Measurements from ENCODE around the gene PCED1B. TPM values are rescaled to one million over a fixed set of nuclear protein-coding genes. Genes with fewer than 3 reads are reported as not detected.
"Not testable (repeated sequence)": the region's sequence is repeated elsewhere in the genome, so short reads cannot be mapped to it uniquely, and the experiment has no call there.

The PCED1B gene
- total and polyA plus RNA-seq, 2 donors (not counting 1 experiment from before 2014, with no cell fraction given), result 26.2 to 45.8 TPM

DNA sequence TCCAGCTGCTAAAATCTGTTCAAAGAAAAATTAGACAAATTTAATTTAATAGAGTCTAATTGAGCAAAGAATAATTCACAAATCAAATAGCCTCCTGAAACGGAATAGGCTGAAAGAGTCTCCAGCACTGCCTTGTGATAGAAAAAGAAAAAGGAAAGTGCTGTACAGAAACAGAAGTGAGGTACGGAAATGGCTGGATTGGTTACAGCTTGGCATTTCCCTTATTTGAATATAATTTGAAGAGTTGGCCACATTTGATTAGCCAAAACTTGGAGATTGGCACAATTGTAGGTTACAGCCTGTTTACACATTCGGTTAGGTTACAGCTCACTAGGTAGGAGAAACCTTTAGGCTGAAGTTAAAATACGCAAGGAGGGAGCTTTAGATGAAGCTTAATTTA lies 24.8 kb upstream of the PCED1B start:
- ATAC-seq (ENCODE audit: low read depth), result no peak
- Histone ChIP-seq H2AFZ (ENCODE audit: insufficient read depth, low read depth, low read length, poor library complexity, severe bottlenecking) (no peak overlapping the region), H3K9ac (ENCODE audit: low read length) (no peak overlapping the region), H3K4me1 (ENCODE audit: control insufficient read depth in 2 of 2, insufficient read depth in 2 of 2, low read length in 2 of 2) (peaks cover 0 to 8% of the 10 kb centered on the region in 2 donors), H3K9me3 (ENCODE audit: control extremely low read depth in 1 of 3, control insufficient read depth in 2 of 3, insufficient read depth in 1 of 3, low read length in 2 of 3) (peaks cover 0 to 27% (median 20%) of the 10 kb centered on the region in 3 donors), H3K27me3 (replicated peaks in 1 of 4; ENCODE audit: control extremely low read depth in 1 of 4, control insufficient read depth in 3 of 4, insufficient read depth in 4 of 4, low read length in 3 of 4) (peaks cover 0 to 3% (median 0%) of the 10 kb centered on the region in 4 experiments), H3K79me2 (ENCODE audit: control insufficient read depth, insufficient read depth, low read length) (no peaks in the 10 kb centered on the region), H3K4me3 (ENCODE audit: control extremely low read depth in 1 of 5, extremely low read depth in 1 of 5, insufficient read depth in 1 of 5, low read depth in 2 of 5, low read length in 4 of 5) (peak overlapping the region in 1 of 5 experiments; percentile 8), H4K20me1 (ENCODE audit: control insufficient read depth, insufficient read depth, low read length, poor library complexity, severe bottlenecking) (no peaks in the 10 kb centered on the region), H3K36me3 (replicated peaks in 1 of 2; ENCODE audit: control extremely low read depth in 1 of 2, control insufficient read depth in 1 of 2, extremely low read depth in 1 of 2, insufficient read depth in 2 of 2, low read length in 1 of 2) (no peaks in the 10 kb centered on the region), H3K27ac (ENCODE audit: low read length in 2 of 2) (no peak overlapping the region), H3K4me2 (replicated peaks; ENCODE audit: low read depth, low read length, poor library complexity, severe bottlenecking) (peak overlapping the region; percentile 17)
- ChIA-PET CTCF (interaction anchor here (1.7 to 1.8 kb wide), 2 partner anchors 22 to 24 kb away, joined by 5 to 7 read pairs; partner anchors contain the start of genes AMIGO2 and PCED1B), POLR2A (no interaction called here)
- no peak for DNase-seq
- peaks cover 8% of the 10 kb centered on the region for H3K9me3 Mint-ChIP-seq (ENCODE audit: insufficient read depth)
- H3K27ac Mint-ChIP-seq, result no peak overlapping the region
- no peaks in the 10 kb centered on the region for H3K27me3 Mint-ChIP-seq
- no peak overlapping the region for H3K4me3 Mint-ChIP-seq
- H3K4me1 Mint-ChIP-seq, result no peaks in the 10 kb centered on the region
- 72% methylated on average over 2 of the region's 4 CpGs for WGBS (ENCODE audit: insufficient coverage)
- intact Hi-C loops (cut with micrococcal nuclease), result no loop called here
- TF ChIP-seq EZH2 (IDR thresholded peaks at IDR 0.05; ENCODE audit: borderline replicate concordance, insufficient read depth, low read depth, low read length, poor library complexity, severe bottlenecking), result no peak
- TF ChIP-seq, protein P1, sequence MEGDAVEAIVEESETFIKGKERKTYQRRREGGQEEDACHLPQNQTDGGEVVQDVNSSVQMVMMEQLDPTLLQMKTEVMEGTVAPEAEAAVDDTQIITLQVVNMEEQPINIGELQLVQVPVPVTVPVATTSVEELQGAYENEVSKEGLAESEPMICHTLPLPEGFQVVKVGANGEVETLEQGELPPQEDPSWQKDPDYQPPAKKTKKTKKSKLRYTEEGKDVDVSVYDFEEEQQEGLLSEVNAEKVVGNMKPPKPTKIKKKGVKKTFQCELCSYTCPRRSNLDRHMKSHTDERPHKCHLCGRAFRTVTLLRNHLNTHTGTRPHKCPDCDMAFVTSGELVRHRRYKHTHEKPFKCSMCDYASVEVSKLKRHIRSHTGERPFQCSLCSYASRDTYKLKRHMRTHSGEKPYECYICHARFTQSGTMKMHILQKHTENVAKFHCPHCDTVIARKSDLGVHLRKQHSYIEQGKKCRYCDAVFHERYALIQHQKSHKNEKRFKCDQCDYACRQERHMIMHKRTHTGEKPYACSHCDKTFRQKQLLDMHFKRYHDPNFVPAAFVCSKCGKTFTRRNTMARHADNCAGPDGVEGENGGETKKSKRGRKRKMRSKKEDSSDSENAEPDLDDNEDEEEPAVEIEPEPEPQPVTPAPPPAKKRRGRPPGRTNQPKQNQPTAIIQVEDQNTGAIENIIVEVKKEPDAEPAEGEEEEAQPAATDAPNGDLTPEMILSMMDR (IDR thresholded peaks at IDR 0.05), result no peak

DNA sequence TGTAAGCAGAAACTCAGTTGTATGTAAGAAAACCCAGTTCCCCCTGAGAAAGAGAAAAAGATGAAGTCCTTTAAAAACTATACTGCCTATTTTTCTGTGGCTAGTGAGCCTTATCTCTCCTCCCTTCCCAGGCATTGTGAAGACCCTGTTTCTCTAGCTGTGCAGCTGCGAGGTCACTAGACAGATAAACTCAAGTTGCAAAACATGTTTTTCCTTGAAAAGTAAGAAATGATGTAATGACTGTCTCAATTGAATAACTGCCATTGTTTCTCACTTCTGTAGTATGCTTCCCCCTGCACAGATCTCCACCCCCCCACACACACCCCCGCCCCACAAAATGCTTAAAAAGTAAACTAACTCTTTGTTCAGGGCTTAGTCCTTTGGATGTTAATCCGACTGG lies 23.6 kb upstream of the PCED1B start:
- intact Hi-C loops (cut with micrococcal nuclease); H3K27ac Mint-ChIP-seq; H3K27ac ChIP-seq (ENCODE audit: low read length in 2 of 2); H3K4me1 ChIP-seq (ENCODE audit: control insufficient read depth in 2 of 2, insufficient read depth in 2 of 2, low read length in 2 of 2); H3K36me3 ChIP-seq (replicated peaks in 1 of 2; ENCODE audit: control extremely low read depth in 1 of 2, control insufficient read depth in 1 of 2, extremely low read depth in 1 of 2, insufficient read depth in 2 of 2, low read length in 1 of 2); H3K27me3 Mint-ChIP-seq; ATAC-seq (ENCODE audit: low read depth); H3K27me3 ChIP-seq (replicated peaks in 1 of 4; ENCODE audit: control extremely low read depth in 1 of 4, control insufficient read depth in 3 of 4, insufficient read depth in 4 of 4, low read length in 3 of 4); H3K9me3 Mint-ChIP-seq (ENCODE audit: insufficient read depth); DNase-seq; H4K20me1 ChIP-seq (ENCODE audit: control insufficient read depth, insufficient read depth, low read length, poor library complexity, severe bottlenecking); H3K4me2 ChIP-seq (replicated peaks; ENCODE audit: low read depth, low read length, poor library complexity, severe bottlenecking); H2AFZ ChIP-seq (ENCODE audit: insufficient read depth, low read depth, low read length, poor library complexity, severe bottlenecking); H3K4me1 Mint-ChIP-seq; POLR2A ChIA-PET; H3K4me3 Mint-ChIP-seq; H3K9ac ChIP-seq (ENCODE audit: low read length); H3K4me3 ChIP-seq (ENCODE audit: control extremely low read depth in 1 of 5, extremely low read depth in 1 of 5, insufficient read depth in 1 of 5, low read depth in 2 of 5, low read length in 4 of 5); CTCF ChIA-PET; H3K79me2 ChIP-seq (ENCODE audit: control insufficient read depth, insufficient read depth, low read length): not testable (repeated sequence)
- peaks cover 0 to 17% (median 15%) of the 10 kb centered on the region in 3 donors for H3K9me3 ChIP-seq (ENCODE audit: control extremely low read depth in 1 of 3, control insufficient read depth in 2 of 3, insufficient read depth in 1 of 3, low read length in 2 of 3)
- WGBS (ENCODE audit: insufficient coverage), result 67% methylated on average over 1 of the region's 3 CpGs

DNA sequence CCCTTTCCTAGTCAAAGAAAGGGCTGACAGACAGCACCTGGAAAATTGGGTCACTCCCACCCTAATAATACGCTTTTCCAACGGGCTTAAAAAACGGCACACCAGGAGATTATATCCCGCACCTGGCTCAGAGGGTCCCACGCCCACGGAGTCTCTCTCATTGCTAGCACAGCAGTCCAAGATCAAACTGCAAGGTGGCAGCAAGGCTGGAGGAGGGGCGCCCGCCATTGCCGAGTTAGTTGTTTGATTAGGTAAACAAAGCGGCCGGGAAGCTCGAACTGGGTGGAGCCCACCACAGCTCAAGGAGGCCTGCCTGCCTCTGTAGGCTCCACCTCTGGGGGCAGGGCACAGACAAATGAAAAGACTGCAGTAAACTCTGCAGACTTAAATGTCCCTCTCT lies 22.5 kb upstream of the PCED1B start:
- H3K4me3 Mint-ChIP-seq; POLR2A ChIA-PET; H3K27ac Mint-ChIP-seq; intact Hi-C loops (cut with micrococcal nuclease); H3K4me1 Mint-ChIP-seq; H3K9ac ChIP-seq (ENCODE audit: low read length); ATAC-seq (ENCODE audit: low read depth); H3K9me3 Mint-ChIP-seq (ENCODE audit: insufficient read depth); H3K27me3 Mint-ChIP-seq; H3K4me2 ChIP-seq (replicated peaks; ENCODE audit: low read depth, low read length, poor library complexity, severe bottlenecking); H3K36me3 ChIP-seq (replicated peaks in 1 of 2; ENCODE audit: control extremely low read depth in 1 of 2, control insufficient read depth in 1 of 2, extremely low read depth in 1 of 2, insufficient read depth in 2 of 2, low read length in 1 of 2); DNase-seq; H3K27me3 ChIP-seq (replicated peaks in 1 of 4; ENCODE audit: control extremely low read depth in 1 of 4, control insufficient read depth in 3 of 4, insufficient read depth in 4 of 4, low read length in 3 of 4); H4K20me1 ChIP-seq (ENCODE audit: control insufficient read depth, insufficient read depth, low read length, poor library complexity, severe bottlenecking); H3K4me3 ChIP-seq (ENCODE audit: control extremely low read depth in 1 of 5, extremely low read depth in 1 of 5, insufficient read depth in 1 of 5, low read depth in 2 of 5, low read length in 4 of 5); H3K27ac ChIP-seq (ENCODE audit: low read length in 2 of 2); H3K4me1 ChIP-seq (ENCODE audit: control insufficient read depth in 2 of 2, insufficient read depth in 2 of 2, low read length in 2 of 2); H3K79me2 ChIP-seq (ENCODE audit: control insufficient read depth, insufficient read depth, low read length); H3K9me3 ChIP-seq (ENCODE audit: control extremely low read depth in 1 of 3, control insufficient read depth in 2 of 3, insufficient read depth in 1 of 3, low read length in 2 of 3); H2AFZ ChIP-seq (ENCODE audit: insufficient read depth, low read depth, low read length, poor library complexity, severe bottlenecking): not testable (repeated sequence)
- 50% methylated on average over 2 of the region's 12 CpGs for WGBS (ENCODE audit: insufficient coverage)
- CTCF ChIA-PET, result interaction anchor here (1.2 kb wide), 1 partner anchor 14 kb away, joined by 3 read pairs; no protein-coding TSS in a partner anchor
